Osteoblast (primary cell): ENCODE data around the gene BICD2. TPM values are rescaled to one million over a fixed set of nuclear protein-coding genes. Genes with fewer than 3 reads are reported as not detected.

Experiments
- DNase-seq: peaks from one replicate; pipeline ENCODE4 v3.0.0; 2011; ENCODE audit warnings: low spot score, mixed read lengths; ENCODE audit not compliant: insufficient read length; ENCODE audit errors: missing footprints
- H2AFZ ChIP-seq: 2 replicates; pipeline ENCODE4 v1.6.0; 2011; ENCODE audit warnings: mild to moderate bottlenecking, low read length
- H3K27ac ChIP-seq: 2 replicates; pipeline ENCODE4 v1.5.1; 2011; ENCODE audit warnings: mild to moderate bottlenecking, low read depth, low read length, moderate library complexity
- H3K27me3 ChIP-seq: 2 replicates; pipeline ENCODE4 v1.6.0; 2012; ENCODE audit warnings: mild to moderate bottlenecking, control low read depth, inconsistent platforms, low read length, moderate library complexity; ENCODE audit not compliant: insufficient read depth
- H3K36me3 ChIP-seq: 2 replicates; pipeline ENCODE4 v1.5.1; 2011; ENCODE audit warnings: mild to moderate bottlenecking, low read length, control low read depth, moderate library complexity; ENCODE audit not compliant: insufficient read depth
- H3K4me1 ChIP-seq: 2 replicates; pipeline ENCODE4 v1.5.1; 2011; ENCODE audit warnings: mild to moderate bottlenecking, low read length, control low read depth, moderate library complexity; ENCODE audit not compliant: insufficient read depth
- H3K4me2 ChIP-seq: 2 replicates; pipeline ENCODE4 v1.6.0; 2011; ENCODE audit warnings: mild to moderate bottlenecking, low read length; ENCODE audit not compliant: insufficient read depth
- H3K4me3 ChIP-seq: fragments of 200-600 bp; sonication (generic); 3 replicates; pipeline ENCODE4 v1.5.1; 2012; ENCODE audit warnings: mild to moderate bottlenecking, low read length, inconsistent platforms; ENCODE audit not compliant: insufficient read depth
- H3K79me2 ChIP-seq: 2 replicates; pipeline ENCODE4 v1.6.0; 2012; ENCODE audit warnings: mild to moderate bottlenecking, low read length, control low read depth, inconsistent platforms; ENCODE audit not compliant: insufficient read depth
- H3K9me3 ChIP-seq: 2 replicates; pipeline ENCODE4 v1.5.1; 2011; ENCODE audit warnings: low read depth, low read length, control low read depth
- H4K20me1 ChIP-seq: 2 replicates; pipeline ENCODE4 v1.6.0; 2012; ENCODE audit warnings: mild to moderate bottlenecking, low read length, control low read depth; ENCODE audit not compliant: insufficient read depth
- CTCF ChIP-seq: IDR thresholded peaks from 2 replicates; pipeline ENCODE4 v1.5.1; 2011; ENCODE audit warnings: mild to moderate bottlenecking, low read depth, low read length, moderate library complexity; ENCODE audit errors: extremely low read depth
- total RNA-seq: library from RNA; depleted of rRNA; stranded (reverse); fragments of >200 nt; gene quantifications from 2 replicates; pipeline ENCODE4 v1.2.3, GENCODE V29; 2012

The BICD2 gene
- total RNA-seq, 1 donor = 31.8 TPM

- DNase-seq = no peak
- Histone ChIP-seq H3K27me3 (no peaks in the 10 kb centered on the region), H3K36me3 (no peaks in the 10 kb centered on the region), H3K79me2 (peaks cover 97% of the 10 kb centered on the region), H4K20me1 (peaks cover 55% of the 10 kb centered on the region), H3K4me2 (no peak overlapping the region), H2AFZ (no peak overlapping the region), H3K4me3 (no peak overlapping the region), H3K27ac (no peak overlapping the region), H3K9me3 (no peaks in the 10 kb centered on the region), H3K4me1 (peaks cover 43% of the 10 kb centered on the region)
- no peak for TF ChIP-seq CTCF
These were observed 19.3 kb downstream of the BICD2 start for GRCh38 chr9:92745331-92745730.

- Histone ChIP-seq H3K27ac (peak overlapping the region; percentile 49), H4K20me1 (peaks cover 55% of the 10 kb centered on the region), H3K27me3 (no peaks in the 10 kb centered on the region), H3K79me2 (peaks cover 97% of the 10 kb centered on the region), H3K36me3 (no peaks in the 10 kb centered on the region), H3K4me3 (no peak overlapping the region), H2AFZ (peak overlapping the region; percentile 1), H3K9me3 (no peaks in the 10 kb centered on the region), H3K4me2 (peak overlapping the region; percentile 47), H3K4me1 (peaks cover 22% of the 10 kb centered on the region)
- TF ChIP-seq CTCF = no peak
- DNase-seq = no peak
These were observed 23.7 kb downstream of the BICD2 start for GRCh38 chr9:92740969-92741368.

- H2AFZ ChIP-seq = peak overlapping the region; percentile 1
- H3K4me2 ChIP-seq = peak overlapping the region; percentile 47
- no peak for TF ChIP-seq CTCF
- no peaks in the 10 kb centered on the region for H3K27me3 ChIP-seq
- DNase-seq = peak; percentile 54
- peaks cover 97% of the 10 kb centered on the region for H3K79me2 ChIP-seq
- peaks cover 22% of the 10 kb centered on the region for H3K4me1 ChIP-seq
- H3K4me3 ChIP-seq = no peak overlapping the region
- H4K20me1 ChIP-seq = peaks cover 54% of the 10 kb centered on the region
- H3K27ac ChIP-seq = peak overlapping the region; percentile 49
- no peaks in the 10 kb centered on the region for H3K9me3 ChIP-seq
- no peaks in the 10 kb centered on the region for H3K36me3 ChIP-seq
These were observed 24.1 kb downstream of the BICD2 start for GRCh38 chr9:92740446-92740961.

- peak; percentile 78 for DNase-seq
- no peaks in the 10 kb centered on the region for H3K27me3 ChIP-seq
- peak overlapping the region; percentile 47 for H3K4me2 ChIP-seq
- H3K4me1 ChIP-seq = peaks cover 22% of the 10 kb centered on the region
- H3K27ac ChIP-seq = peak overlapping the region; percentile 49
- no peaks in the 10 kb centered on the region for H3K36me3 ChIP-seq
- peaks cover 97% of the 10 kb centered on the region for H3K79me2 ChIP-seq
- H3K9me3 ChIP-seq = no peaks in the 10 kb centered on the region
- no peak overlapping the region for H2AFZ ChIP-seq
- peaks cover 56% of the 10 kb centered on the region for H4K20me1 ChIP-seq
- H3K4me3 ChIP-seq = no peak overlapping the region
- no peak for TF ChIP-seq CTCF
These were observed 24.6 kb downstream of the BICD2 start for GRCh38 chr9:92740009-92740408.
